ENCODE data around the gene TTR.

GRCh38 chr18:31603315-31603714 is 11.6 kb downstream of the TTR start:
- TF ChIP-seq, protein P1, sequence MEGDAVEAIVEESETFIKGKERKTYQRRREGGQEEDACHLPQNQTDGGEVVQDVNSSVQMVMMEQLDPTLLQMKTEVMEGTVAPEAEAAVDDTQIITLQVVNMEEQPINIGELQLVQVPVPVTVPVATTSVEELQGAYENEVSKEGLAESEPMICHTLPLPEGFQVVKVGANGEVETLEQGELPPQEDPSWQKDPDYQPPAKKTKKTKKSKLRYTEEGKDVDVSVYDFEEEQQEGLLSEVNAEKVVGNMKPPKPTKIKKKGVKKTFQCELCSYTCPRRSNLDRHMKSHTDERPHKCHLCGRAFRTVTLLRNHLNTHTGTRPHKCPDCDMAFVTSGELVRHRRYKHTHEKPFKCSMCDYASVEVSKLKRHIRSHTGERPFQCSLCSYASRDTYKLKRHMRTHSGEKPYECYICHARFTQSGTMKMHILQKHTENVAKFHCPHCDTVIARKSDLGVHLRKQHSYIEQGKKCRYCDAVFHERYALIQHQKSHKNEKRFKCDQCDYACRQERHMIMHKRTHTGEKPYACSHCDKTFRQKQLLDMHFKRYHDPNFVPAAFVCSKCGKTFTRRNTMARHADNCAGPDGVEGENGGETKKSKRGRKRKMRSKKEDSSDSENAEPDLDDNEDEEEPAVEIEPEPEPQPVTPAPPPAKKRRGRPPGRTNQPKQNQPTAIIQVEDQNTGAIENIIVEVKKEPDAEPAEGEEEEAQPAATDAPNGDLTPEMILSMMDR (IDR thresholded peaks at IDR 0.05 in 8 of 11, conservative IDR thresholded peaks at IDR 0.05 in 3 of 11): no peak
- TF ChIP-seq POLR2A (IDR thresholded peaks at IDR 0.05): no peak

All from spleen (tissue), 7 donors.